Fibroblast of pulmonary artery (primary cell): ENCODE measurements around the gene CTDP1.

ENCODE experiments used
- DNase-seq: peaks from one replicate; pipeline ENCODE4 v3.0.0-alpha.2; 2010; ENCODE audit warnings: low read depth
- H3K4me3 ChIP-seq: replicated peaks from 2 replicates; pipeline ENCODE4 v1.5.1; 2011; ENCODE audit warnings: low read depth, mild to moderate bottlenecking, control low read depth, low read length, moderate library complexity
- CTCF ChIP-seq: IDR thresholded peaks from 2 replicates; pipeline ENCODE4 v1.5.1; 2011; ENCODE audit warnings: mild to moderate bottlenecking, control low read depth, low read length, inconsistent platforms; ENCODE audit errors: missing control alignments

Gene CTDP1

GRCh38 chr18:79683626-79684282 lies 4.2 kb downstream of the CTDP1 start:
- H3K4me3 ChIP-seq, result no peak overlapping the region
- no peak for TF ChIP-seq CTCF
- no peak for DNase-seq

GRCh38 chr18:79684283-79684631 lies 4.7 kb downstream of the CTDP1 start:
- DNase-seq, result no peak
- no peak overlapping the region for H3K4me3 ChIP-seq
- TF ChIP-seq CTCF, result no peak

- DNase-seq, result no peak
- no peak overlapping the region for H3K4me3 ChIP-seq
- TF ChIP-seq CTCF, result no peak
Observed at GRCh38 chr18:79684787-79685186, 5.2 kb downstream of the CTDP1 start.

GRCh38 chr18:79685281-79685680 lies 5.7 kb downstream of the CTDP1 start:
- TF ChIP-seq CTCF, result no peak
- no peak for DNase-seq
- no peak overlapping the region for H3K4me3 ChIP-seq

- no peak for TF ChIP-seq CTCF
- no peak overlapping the region for H3K4me3 ChIP-seq
- no peak for DNase-seq
Observed at GRCh38 chr18:79685971-79686370, 6.4 kb downstream of the CTDP1 start.

- peak; percentile 13 for DNase-seq
- TF ChIP-seq CTCF, result no peak
- no peak overlapping the region for H3K4me3 ChIP-seq
Observed at GRCh38 chr18:79687806-79688205, 8.2 kb downstream of the CTDP1 start.

- TF ChIP-seq CTCF, result no peak
- H3K4me3 ChIP-seq, result no peak overlapping the region
- no peak for DNase-seq
Observed at GRCh38 chr18:79690071-79690470, 10.5 kb downstream of the CTDP1 start.
